HFFc6 (cell line): Measurements from ENCODE around the gene GRIN2A. TPM values are rescaled to one million over a fixed set of nuclear protein-coding genes. Genes with fewer than 3 reads are reported as not detected.

ENCODE experiments used
- DNase-seq: peaks from one replicate; pipeline ENCODE4 v3.0.0-alpha.2; 2018
- H3K27ac Mint-ChIP-seq: 2 replicates; pipeline ENCODE4 v1.8.0; 2020; ENCODE audit warnings: mild to moderate bottlenecking, mixed read lengths
- H3K27me3 Mint-ChIP-seq: 2 replicates; pipeline ENCODE4 v1.8.0; 2021; ENCODE audit warnings: mild to moderate bottlenecking, moderate library complexity, mixed read lengths; ENCODE audit not compliant: insufficient read depth
- H3K36me3 Mint-ChIP-seq: 2 replicates; pipeline ENCODE4 v1.8.0; 2021; ENCODE audit warnings: low read depth, mixed read lengths
- H3K4me1 Mint-ChIP-seq: 2 replicates; pipeline ENCODE4 v1.8.0; 2020; ENCODE audit warnings: low read depth, mixed read lengths
- H3K4me3 Mint-ChIP-seq: 2 replicates; pipeline ENCODE4 v1.8.0; 2020; ENCODE audit warnings: mild to moderate bottlenecking, moderate library complexity, mixed read lengths
- H3K9me3 Mint-ChIP-seq: 2 replicates; pipeline ENCODE4 v1.8.0; 2020; ENCODE audit warnings: mild to moderate bottlenecking, mixed read lengths
- CTCF ChIP-seq: fragments of 200-600 bp; sonication (generic); IDR thresholded peaks from 2 replicates; pipeline ENCODE4 v1.5.0; 2021; ENCODE audit warnings: antibody characterized with exemption, mild to moderate bottlenecking
- total RNA-seq, 6 experiments: library from RNA; stranded (reverse); fragmentation: NEBNext Ultra II Directional; extraction: Animal tissue kit (Norgen Biotek cat#: 25700); gene quantifications; 2 replicates in 1 of 6; 3 replicates in 5 of 6; pipeline ENCODE4 v1.2.3, GENCODE V29; 2021

GRIN2A gene
- total RNA-seq, 6 experiments from 2014 or later = 0.02 to 0.18 (median 0.08) TPM; not detected in 1

DNA sequence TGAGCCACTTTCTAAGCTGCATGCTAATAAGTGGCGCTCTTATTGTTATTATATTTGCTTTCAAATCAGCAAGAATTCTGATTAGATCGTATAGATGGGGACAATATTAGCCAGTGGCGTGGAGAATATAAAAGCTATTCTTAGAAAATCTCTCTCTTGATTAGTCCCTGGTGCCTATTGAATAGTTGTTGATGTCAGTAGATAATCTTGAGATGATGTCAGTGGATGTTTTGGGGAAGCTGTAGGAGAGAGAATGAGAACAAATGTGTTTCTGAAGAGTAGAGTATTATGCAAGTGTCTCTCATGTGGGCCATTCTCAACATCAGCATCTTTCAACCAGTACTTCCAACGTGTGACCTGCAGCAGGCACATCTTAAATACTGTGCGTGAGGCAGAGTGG, 445.7 kb downstream of the GRIN2A start:
- no peaks in the 10 kb centered on the region for H3K36me3 Mint-ChIP-seq
- peaks cover 7% of the 10 kb centered on the region for H3K9me3 Mint-ChIP-seq
- H3K27ac Mint-ChIP-seq = no peak overlapping the region
- H3K4me1 Mint-ChIP-seq = no peaks in the 10 kb centered on the region
- TF ChIP-seq CTCF = no peak
- H3K27me3 Mint-ChIP-seq = no peaks in the 10 kb centered on the region; the same call in none of the 2 replicates
- DNase-seq = no peak
- H3K4me3 Mint-ChIP-seq = no peak overlapping the region

DNA sequence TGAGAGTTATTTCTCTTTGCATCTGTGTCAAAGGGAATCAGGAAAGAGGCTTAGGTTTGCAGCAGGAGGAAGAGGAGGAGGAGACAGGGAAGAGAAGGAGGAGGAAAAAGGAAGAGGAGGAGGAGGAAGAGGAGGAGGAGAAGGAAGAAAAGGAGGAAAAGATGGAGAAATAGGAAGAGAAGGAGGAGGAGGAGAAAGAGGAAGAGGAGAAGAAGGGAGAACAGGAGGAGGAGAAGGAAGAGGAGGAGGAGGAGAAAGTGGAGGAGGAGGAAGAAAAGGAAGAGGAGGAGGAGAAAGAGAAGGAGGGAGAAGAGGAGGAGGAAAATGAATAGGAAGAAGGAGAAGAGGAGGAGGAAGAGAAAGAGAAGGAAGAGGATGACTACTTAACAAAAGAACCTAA, 459.1 kb downstream of the GRIN2A start:
- TF ChIP-seq CTCF = no peak
- Mint-ChIP-seq H3K9me3 (peaks cover 18% of the 10 kb centered on the region), H3K27ac (no peak overlapping the region), H3K36me3 (no peaks in the 10 kb centered on the region), H3K4me1 (no peaks in the 10 kb centered on the region), H3K4me3 (no peak overlapping the region), H3K27me3 (peaks cover 1% of the 10 kb centered on the region; the same call in 1 of the 2 replicates)
- DNase-seq = no peak

GRCh38 chr16:9713907-9714306, 468.3 kb downstream of the GRIN2A start:
- no peak overlapping the region for H3K27ac Mint-ChIP-seq
- no peaks in the 10 kb centered on the region for H3K4me1 Mint-ChIP-seq
- H3K9me3 Mint-ChIP-seq = peaks cover 47% of the 10 kb centered on the region

GRCh38 chr16:9713156-9713555, 469.1 kb downstream of the GRIN2A start:
- Mint-ChIP-seq H3K4me3 (no peak overlapping the region), H3K27me3 (no peaks in the 10 kb centered on the region), H3K36me3 (no peaks in the 10 kb centered on the region), H3K4me1 (no peaks in the 10 kb centered on the region), H3K9me3 (peaks cover 49% of the 10 kb centered on the region), H3K27ac (no peak overlapping the region)
- no peak for TF ChIP-seq CTCF
- no peak for DNase-seq

More at GRCh38 chr16:9713907-9714306, 468.3 kb downstream of the GRIN2A start:
- no peak for DNase-seq
- no peak overlapping the region for H3K4me3 Mint-ChIP-seq
- H3K27me3 Mint-ChIP-seq = no peaks in the 10 kb centered on the region
- H3K36me3 Mint-ChIP-seq = no peaks in the 10 kb centered on the region
- TF ChIP-seq CTCF = no peak

DNA sequence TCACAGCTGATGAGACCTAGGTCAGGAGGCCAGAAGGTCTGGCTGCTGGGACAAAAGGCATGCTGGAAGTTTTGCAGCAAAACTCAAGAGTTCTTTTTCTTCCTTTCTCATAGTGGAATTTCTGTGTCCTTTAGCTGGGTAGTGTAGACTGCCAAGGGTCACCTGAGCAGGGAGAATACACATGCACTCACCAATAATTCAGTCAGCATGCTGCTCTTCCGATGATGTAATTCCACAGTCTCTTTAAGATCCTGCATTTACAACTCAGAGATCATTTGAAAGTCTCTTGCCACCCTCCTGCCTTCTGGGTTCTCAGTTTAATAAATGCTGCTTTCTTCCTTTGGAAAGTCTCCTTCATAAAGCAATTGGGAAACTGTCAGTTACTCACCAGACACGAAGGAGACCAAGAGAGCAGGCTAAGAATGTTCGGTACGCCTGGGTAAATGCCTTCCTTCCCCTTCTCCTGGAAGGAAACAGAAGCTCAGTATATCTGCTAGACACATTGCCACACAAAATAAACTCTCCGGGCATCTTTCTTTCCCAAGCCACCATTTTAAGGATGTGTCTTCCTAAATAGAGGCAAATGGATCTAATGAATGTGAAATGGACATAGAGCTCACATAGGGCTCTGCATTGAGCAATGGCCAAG, 473.1 kb downstream of the GRIN2A start:
- no peaks in the 10 kb centered on the region for H3K4me1 Mint-ChIP-seq

More for the DNA sequence above, 473.1 kb downstream of the GRIN2A start:
- TF ChIP-seq CTCF = no peak
- no peak for DNase-seq
- peaks cover 54% of the 10 kb centered on the region for H3K9me3 Mint-ChIP-seq
- H3K4me3 Mint-ChIP-seq = no peak overlapping the region
- no peaks in the 10 kb centered on the region for H3K36me3 Mint-ChIP-seq
- no peak overlapping the region for H3K27ac Mint-ChIP-seq
- no peaks in the 10 kb centered on the region; the same call in 1 of the 2 replicates for H3K27me3 Mint-ChIP-seq
